Muscle of back (tissue), 11 donors: Measurements from ENCODE around the gene ARTN. TPM values are rescaled to one million over a fixed set of nuclear protein-coding genes. Genes with fewer than 3 reads are reported as not detected.

Experiments used
- DNase-seq, 3 donors: peaks; one replicate each; pipeline versions ENCODE4 v3.0.0 to v3.0.0-alpha.2; 2013
- polyA plus RNA-seq, 10 donors: library from polyadenylated mRNA; unstranded; fragments of 120-200 nt; gene quantifications; one replicate each; pipeline ENCODE4 v1.2.1, GENCODE V29; 2013; ENCODE audit not compliant: insufficient read length in 10 of 10

The ARTN gene
- polyA plus RNA-seq, 10 donors: 0.29 to 2.7 (median 1.1) TPM

DNA sequence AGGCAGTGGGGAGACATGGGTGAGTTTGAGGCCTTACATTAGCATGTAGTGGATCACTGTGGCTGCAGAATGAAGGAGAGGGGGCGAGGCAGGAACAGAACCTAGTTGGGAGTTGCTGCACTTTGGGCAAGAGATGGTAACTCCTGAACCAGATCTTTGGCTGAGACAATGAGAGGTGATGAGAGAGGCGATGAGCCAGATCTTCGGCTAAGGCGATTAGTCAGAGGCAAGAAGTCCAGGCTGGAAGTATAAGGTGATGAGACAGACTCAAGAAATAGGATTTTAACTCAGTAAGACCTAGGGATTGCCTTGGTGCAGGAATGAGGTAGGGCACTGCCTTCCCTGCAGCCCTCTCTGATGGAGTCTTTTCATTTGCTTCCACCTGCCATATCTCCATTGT, 9.1 kb upstream of the ARTN start:
- no peak for DNase-seq

DNA sequence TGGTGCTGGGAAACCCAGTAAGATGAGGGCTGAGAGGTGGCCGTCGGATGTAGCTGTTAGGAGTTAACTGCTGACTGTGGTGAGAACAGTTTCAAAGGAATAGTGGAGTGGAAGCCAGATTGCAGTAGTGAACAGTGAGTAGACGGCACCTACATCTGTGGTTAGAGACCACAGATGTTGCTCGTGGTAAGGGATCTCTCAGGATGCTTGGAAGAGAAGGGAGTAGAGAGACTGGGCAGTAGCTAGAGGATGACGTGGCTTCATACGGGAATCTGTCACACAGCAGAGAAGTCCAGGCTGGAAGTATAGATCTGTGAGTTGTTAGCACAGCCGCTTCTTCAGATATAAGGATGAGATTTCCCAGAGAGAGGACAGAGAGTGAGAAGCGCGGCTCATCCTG, 7.8 kb upstream of the ARTN start:
- no peak for DNase-seq

DNA sequence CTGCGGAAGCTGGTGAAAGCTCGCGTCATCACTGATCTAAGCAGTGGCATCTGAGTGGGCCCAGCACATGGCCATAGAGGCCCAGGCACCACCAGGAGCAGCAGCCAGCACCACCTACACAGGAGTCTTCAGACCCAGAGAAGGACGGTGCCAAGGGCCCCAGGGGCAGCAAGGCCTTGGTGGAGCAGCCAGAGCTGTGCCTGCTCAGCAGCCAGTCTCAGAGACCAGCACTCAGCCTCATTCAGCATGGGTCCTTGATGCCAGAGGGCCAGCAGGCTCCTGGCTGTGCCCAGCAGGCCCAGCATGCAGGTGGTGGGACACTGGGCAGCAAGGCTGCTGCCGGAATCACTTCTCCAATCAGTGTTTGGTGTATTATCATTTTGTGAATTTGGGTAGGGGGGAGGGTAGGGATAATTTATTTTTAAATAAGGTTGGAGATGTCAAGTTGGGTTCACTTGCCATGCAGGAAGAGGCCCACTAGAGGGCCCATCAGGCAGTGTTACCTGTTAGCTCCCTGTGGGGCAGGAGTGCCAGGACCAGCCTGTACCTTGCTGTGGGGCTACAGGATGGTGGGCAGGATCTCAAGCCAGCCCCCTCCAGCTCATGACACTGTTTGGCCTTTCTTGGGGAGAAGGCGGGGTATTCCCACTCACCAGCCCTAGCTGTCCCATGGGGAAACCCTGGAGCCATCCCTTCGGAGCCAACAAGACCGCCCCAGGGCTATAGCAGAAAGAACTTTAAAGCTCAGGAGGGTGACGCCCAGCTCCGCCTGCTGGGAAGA, 3.2 kb upstream of the ARTN start:
- no peak for DNase-seq

DNA sequence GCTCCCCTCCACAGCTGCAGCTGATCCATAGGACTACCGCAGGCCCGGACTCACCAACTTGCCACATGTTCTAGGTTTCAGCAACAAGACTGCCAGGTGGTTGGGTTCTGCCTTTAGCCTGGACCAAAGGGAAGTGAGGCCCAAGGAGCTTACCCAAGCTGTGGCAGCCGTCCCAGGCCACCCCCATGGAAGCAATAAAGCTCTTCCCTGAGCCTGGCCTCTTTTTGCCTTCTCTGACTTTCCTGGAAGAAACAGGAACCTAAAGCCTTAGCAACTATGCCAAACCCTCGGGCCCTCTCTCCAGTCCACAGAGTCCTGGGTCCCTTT, 2.7 kb upstream of the ARTN start:
- DNase-seq: no peak

DNA sequence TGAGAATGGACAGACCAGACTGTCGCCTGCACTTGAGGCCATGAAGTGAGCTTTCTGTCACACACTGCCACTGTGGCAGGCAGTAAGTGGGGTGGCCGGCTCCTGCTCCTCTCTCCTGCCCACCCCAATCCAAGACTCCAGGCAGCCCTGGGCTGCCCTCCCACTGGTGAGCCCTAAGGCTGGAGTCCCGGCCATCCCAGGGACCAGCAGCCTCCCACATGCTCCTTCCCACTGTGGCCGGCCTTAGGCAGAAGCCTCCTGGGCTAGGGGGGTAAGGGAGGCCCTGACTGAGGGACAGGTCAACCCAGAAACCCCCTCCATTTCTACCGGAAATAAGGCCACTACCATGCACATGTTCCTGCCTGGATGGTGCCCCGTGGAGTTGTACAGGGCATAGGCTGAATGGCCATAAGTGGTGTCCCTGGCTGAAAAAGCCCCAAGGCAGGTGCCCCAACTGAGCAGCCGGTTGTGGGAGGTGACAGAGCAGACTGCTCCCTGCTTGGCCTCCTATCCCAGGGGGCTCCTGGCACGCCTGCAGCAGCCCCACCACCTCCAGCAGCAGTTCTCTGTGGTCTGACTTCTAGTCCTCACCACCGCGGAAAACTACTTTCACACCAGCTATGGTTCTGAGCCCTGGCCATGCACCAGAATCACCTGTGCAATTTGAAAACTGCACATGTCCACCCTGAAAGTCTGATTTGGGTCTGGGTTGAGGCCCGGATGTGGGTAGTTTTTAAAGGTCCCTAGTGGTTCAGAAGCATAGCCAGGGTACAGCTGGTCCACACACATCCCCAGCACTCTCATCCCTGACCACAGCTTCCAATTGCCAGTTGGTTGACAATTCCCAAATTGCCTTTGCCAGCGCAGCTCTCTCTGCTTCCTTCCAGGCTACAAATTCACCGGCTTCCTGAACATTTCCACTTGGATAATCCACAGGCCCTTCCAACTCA, 1.6 kb upstream of the ARTN start:
- DNase-seq: no peak

DNA sequence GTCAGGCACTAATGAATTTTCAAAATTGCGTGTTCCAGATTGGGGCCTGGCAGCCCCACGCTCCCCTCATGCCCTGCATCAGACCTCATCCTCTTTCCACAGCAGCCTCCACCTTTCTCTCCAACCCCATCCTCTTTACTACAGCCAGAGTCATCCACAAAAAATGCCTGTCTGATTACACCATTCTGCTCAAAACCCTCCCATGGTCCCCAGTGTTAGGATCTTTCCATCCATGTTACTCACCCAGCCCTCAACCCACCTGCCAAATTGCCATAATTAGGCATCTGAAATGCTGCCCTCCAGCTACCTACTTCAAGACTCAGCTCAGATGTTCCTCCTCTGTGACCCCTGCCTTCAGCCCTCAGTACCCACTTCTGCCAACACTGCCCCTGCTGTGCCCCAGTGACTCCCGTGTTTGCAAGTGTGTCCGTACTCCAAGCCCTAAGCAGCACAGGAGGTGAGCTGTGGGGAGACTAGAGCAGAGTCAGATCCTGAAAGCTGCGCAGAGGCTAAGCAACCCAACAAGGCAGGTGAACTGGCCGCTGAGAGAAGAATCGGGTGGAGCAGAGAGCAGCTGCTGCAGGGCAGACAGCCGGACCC, 715 bp upstream of the ARTN start:
- no peak for DNase-seq

DNA sequence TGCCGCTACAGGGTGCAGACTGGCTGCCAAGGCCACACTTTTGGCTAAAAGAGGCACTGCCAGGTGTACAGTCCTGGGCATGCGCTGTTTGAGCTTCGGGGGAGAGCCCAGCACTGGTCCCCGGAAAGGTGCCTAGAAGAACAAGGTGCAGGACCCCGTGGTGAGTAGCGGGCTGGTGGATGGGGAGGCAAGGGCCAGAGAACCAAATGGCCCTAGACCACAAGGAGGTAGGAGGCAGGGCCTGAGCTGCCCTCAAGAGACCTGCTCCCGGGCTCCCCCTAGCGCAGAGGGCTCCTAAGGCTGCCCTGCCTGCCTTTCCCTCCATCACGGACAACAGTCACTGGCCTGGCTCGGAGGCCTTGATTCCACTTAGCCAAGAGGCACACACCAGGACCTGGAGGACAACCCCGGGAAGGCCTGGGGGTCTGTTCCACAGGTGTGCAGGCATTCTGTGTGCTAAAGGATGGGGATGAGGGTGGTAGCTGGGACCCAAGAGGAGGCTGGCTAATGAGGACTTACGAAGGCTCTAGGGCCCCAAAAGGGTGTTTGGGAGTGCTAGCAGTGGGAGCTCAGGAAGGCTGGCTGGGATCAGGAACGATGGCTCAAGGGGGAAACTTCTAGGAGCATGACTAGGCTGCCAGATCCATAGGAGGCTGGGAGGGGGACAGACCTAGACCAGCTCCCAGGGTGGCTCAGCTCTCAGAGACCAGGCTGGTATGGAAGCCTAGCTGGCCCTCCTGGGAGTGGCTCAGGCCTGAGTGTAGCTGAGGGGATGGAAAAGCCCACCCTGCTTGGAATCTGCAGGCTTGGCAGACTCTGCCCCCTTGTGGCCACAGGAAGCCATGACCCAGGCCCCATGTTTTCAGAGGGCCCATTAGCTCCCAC, 742 bp downstream of the ARTN start:
- peak; percentile 45 to 82 (median 58) for DNase-seq

DNA sequence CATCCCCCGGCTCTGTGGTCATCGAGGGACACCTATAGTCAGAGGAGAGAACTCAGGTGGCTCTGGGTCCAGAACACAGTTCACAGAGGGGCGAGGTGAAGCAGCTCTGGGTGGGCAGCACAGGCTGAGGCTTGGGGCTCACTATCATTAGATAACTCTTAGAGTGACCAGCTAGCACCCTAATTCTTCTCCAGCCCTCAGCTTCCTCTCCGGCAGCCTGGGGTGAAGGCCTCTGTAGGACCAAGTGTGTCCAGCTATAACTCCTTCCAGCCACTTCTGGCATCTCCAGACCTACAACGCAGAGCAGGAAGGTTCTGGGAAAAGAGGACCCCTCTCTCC, 1.4 kb downstream of the ARTN start:
- no peak for DNase-seq

DNA sequence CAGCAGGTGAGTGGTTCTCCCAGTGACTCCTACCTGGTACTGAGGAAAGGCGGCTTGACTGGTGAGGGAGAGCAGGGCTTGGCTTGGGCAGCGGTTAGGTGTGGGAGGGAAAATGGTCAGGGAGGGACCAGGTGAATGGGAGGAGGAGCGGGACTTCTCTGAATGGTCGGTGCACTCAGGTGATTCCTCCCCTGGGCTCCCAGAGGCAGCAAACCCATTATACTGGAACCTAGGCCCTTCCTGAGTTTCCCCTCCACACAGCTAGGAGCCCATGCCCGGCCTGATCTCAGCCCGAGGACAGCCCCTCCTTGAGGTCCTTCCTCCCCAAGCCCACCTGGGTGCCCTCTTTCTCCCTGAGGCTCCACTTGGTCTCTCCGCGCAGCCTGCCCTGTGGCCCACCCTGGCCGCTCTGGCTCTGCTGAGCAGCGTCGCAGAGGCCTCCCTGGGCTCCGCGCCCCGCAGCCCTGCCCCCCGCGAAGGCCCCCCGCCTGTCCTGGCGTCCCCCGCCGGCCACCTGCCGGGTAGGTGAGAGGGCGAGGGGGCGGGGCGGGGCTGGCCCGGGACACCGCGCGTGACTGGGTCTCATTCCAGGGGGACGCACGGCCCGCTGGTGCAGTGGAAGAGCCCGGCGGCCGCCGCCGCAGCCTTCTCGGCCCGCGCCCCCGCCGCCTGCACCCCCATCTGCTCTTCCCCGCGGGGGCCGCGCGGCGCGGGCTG, 2.3 kb downstream of the ARTN start:
- no peak for DNase-seq

DNA sequence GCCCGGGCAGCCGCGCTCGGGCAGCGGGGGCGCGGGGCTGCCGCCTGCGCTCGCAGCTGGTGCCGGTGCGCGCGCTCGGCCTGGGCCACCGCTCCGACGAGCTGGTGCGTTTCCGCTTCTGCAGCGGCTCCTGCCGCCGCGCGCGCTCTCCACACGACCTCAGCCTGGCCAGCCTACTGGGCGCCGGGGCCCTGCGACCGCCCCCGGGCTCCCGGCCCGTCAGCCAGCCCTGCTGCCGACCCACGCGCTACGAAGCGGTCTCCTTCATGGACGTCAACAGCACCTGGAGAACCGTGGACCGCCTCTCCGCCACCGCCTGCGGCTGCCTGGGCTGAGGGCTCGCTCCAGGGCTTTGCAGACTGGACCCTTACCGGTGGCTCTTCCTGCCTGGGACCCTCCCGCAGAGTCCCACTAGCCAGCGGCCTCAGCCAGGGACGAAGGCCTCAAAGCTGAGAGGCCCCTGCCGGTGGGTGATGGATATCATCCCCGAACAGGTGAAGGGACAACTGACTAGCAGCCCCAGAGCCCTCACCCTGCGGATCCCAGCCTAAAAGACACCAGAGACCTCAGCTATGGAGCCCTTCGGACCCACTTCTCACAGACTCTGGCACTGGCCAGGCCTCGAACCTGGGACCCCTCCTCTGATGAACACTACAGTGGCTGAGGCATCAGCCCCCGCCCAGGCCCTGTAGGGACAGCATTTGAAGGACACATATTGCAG, 3.0 kb downstream of the ARTN start:
- DNase-seq: peak in 1 of 3 donors; percentile 62

DNA sequence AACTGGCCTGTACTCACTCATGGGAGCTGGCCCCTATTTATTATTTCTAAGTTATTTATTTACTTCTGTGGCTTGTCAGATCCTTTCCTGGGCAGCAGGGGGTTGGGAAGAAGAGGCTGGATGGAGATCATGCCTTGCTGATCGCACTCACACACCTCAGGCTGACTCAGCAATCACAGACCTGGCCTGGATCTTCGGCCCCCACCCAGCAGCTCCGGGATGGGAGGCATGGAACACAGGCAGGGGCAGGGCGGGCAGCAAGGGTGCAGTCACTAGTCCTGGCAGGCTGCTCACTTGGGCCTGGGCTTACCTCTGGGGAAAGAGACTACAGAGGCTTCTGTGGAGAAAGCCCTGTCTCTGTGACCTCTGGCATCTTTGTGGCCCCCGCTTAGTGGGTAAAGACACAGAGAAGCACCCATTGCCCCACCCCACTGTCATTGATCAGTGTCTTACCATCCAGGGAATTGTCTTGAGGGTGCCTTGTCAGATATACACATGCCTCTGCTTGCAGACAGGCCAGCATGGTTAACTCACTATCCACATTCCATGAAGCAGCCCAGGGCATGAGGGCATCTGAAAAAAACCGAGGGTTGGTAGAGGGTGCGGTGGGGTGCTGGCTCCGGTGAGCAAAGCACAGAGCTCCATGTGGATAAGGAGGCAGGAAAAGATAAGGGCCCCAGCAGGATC, 3.7 kb downstream of the ARTN start:
- DNase-seq: no peak

DNA sequence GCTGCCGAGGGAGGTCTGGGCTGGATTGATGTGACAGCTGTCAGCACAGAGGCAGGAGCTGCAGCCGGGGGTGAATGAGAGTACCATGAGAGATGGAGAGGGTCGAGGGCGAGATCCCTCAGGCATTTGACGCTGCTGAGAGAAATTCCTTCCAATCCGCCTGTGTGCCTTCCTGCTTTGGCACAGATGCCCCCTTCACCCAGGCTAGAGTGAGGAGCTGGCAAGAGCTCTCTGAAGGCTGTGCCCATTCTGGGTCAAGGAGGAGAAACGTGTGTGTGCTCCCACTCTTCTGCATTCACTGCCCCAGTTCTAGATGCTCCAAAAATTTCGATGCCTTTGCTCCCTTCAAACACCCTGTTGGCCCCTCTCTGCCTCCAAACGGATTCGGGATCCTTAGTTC, 4.8 kb downstream of the ARTN start:
- no peak for DNase-seq

DNA sequence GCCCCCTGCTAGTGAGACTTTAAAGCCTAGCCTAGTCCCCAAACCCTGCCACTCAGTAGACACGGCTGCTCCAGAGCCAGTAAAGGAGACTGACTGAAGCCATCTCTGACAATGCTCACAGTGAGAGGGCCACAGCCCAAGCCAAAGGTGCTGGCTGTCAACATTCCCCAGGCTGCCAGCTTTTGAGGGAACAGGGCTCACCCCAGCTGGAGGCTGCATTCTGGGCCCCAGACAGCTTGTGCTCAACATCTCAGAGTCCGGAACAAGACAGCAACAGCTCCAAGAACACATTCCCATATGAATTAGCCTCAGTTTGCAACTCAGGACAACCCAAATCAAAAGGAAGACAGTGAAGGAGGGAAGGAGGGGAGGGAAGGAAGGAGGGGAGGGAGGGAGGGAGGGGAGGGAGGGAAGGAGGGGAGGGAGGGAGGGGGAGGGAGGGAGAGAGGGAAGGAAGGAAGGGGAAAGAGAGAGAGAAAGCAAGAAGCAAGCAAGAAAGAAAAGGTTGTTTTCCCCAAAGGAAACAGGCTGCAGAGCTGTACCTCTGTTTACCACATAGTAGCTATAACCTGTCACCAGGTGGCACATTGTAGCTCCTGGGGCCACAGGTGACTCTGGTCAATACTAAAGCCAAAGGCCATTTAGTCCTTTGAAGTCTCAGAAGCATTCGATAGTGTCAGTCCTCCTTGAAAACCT, 5.4 kb downstream of the ARTN start:
- DNase-seq: peak in 1 of 3 donors; percentile 57

DNA sequence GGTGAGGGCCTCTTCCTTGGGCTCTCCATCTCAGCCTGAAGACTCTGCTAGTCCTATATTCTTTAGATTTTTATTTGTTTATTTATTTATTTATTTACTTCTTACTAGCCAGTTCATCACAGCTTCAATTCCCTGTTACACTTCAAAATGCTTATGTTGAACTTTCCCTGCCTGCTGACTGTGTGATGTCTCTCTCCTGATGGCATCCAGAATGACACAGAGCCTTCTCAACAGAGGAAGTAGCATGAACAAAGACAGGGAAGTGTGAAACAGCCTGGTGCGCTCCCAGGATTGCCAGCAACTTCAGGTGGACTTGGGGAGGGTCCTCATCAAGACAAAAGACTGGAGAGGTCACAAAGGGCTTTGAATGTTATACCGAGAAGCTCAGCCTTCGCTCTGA, 8.8 kb downstream of the ARTN start:
- no peak for DNase-seq

DNA sequence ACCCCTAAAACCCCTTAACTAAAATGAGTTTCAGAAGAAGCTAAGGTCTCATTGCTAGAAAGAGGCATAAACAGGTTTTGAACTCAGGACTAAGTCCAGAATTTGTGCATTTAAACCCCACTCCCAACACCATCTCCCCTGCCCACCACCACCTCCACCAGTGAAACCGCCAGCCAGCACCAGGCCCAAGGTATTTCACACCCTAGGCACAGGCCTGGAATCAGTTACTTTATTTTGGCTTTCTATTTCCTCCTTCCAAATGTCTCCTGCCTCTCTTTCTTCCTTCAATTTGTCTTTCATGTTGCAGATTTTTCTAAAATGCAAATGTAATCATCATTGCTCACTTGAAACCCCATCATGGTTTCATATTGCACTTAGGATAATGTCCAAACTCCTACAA, 11.3 kb downstream of the ARTN start:
- DNase-seq: no peak

DNA sequence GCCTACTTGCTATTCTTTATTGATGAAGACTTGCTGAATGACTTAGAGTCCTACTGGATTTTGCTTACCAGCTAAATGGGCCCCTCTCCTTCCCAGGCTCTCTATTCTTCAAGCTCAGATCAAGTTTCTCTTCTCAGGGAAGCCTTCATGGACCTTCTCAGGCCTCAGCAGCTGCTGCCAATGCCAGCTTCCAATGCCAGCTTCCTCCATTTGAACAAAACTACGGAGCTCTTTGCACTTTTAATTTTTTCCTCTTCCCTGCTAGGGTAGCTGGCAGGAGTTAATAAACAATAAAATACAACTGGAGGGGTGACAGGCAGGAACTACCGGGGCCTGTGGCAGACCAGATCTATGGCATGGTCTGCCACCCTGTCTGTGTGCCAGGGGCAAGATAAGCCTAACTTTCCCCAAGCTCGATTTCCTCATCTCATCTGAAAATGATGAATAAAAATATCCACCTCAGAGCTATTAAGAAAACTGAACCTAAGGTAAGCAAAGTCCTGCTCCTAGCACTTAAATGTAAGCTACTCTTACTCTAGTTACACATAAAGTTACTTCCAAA, 12.2 kb downstream of the ARTN start:
- peak in 1 of 3 donors; percentile 25 for DNase-seq

DNA sequence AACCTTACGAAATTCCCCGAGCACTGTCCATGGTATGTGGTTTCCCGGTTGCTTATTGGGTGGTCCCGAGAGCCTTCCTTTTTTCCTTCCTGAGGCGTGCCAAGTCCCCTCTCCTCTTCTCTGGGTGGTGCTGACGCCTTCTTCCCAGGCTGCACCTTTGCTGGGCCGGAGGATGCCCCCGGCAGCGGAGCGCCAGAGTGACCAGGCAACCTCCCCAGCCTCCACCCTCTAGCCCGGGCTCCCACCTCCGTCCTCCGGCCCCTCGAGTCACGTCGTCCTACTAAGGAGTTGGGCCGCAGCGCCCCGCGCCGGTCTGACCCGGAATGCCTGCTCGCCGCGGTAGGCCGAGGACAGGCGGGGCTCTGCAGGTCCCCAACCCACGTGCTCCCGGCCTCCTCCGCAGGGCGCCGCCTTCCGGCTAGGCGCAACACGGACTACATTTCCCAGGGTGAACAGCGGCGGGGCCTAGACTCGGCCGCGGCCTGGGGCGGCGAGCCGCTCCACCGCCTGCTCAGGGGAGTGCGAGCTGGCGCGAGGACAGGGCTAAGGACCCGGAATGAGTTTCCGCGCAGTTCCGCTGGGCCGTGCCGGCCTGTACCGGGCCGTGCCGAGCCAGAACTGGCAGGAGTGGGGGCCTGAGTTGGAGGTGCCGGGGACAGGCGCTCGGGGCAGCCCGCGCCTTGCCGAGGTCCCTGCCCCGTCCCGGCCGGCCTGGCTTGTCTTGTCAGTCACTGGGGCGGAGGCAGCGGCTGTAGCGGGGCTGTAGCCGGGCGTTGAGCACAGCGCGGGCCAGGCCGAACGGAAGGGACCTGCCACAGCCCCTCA, 12.8 kb downstream of the ARTN start, which contains the start of gene IPO13:
Gene IPO13 (plus strand): TSS at position 715 of the 825 bp plus-strand sequence. CDS start 651 bp downstream, outside the sequence.
- DNase-seq: peak; percentile 94 to 99 (median 97)
